ENCODE data around the gene LRSAM1. TPM values are rescaled to one million over a fixed set of nuclear protein-coding genes. Genes with fewer than 3 reads are reported as not detected.

LRSAM1 gene
- total and polyA plus RNA-seq, 9 donors, result 9.0 to 28.5 (median 17.4) TPM

DNA sequence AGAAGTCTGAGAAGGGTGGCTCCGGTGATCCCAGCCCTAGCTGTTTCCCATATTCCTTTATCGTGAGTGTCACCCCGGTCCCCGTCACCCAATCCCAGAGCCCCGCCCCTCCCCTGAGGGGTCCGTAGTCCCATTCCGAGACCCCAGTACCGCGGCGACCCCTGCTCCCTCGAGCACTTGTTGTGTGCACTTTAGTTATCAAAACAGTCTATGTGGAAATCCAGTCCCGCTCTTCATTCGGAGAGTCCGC lies 223 bp downstream of the LRSAM1 start:
- no peaks in the 10 kb centered on the region for H3K36me3 ChIP-seq
- peaks cover 12% of the 10 kb centered on the region for H3K4me1 ChIP-seq (ENCODE audit: insufficient read depth)
- no peak for DNase-seq
- no peaks in the 10 kb centered on the region for H3K9me3 ChIP-seq
- no peaks in the 10 kb centered on the region for H3K27me3 ChIP-seq
- H3K4me3 ChIP-seq, result peak overlapping the region; percentile 85
- H3K27ac ChIP-seq, result peak overlapping the region; percentile 79 to 85
- TF ChIP-seq, protein P1, sequence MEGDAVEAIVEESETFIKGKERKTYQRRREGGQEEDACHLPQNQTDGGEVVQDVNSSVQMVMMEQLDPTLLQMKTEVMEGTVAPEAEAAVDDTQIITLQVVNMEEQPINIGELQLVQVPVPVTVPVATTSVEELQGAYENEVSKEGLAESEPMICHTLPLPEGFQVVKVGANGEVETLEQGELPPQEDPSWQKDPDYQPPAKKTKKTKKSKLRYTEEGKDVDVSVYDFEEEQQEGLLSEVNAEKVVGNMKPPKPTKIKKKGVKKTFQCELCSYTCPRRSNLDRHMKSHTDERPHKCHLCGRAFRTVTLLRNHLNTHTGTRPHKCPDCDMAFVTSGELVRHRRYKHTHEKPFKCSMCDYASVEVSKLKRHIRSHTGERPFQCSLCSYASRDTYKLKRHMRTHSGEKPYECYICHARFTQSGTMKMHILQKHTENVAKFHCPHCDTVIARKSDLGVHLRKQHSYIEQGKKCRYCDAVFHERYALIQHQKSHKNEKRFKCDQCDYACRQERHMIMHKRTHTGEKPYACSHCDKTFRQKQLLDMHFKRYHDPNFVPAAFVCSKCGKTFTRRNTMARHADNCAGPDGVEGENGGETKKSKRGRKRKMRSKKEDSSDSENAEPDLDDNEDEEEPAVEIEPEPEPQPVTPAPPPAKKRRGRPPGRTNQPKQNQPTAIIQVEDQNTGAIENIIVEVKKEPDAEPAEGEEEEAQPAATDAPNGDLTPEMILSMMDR (IDR thresholded peaks at IDR 0.05), result no peak
- intact Hi-C loops (cut with DNase I), result loop anchor here in 1 of 4 donors (5.0 kb wide), 1 partner anchor 136 kb away; no protein-coding TSS in a partner anchor
- WGBS, 3 donors, result 0 to 1% (median 0%) methylated on average over 14 of the region's 14 CpGs

DNA sequence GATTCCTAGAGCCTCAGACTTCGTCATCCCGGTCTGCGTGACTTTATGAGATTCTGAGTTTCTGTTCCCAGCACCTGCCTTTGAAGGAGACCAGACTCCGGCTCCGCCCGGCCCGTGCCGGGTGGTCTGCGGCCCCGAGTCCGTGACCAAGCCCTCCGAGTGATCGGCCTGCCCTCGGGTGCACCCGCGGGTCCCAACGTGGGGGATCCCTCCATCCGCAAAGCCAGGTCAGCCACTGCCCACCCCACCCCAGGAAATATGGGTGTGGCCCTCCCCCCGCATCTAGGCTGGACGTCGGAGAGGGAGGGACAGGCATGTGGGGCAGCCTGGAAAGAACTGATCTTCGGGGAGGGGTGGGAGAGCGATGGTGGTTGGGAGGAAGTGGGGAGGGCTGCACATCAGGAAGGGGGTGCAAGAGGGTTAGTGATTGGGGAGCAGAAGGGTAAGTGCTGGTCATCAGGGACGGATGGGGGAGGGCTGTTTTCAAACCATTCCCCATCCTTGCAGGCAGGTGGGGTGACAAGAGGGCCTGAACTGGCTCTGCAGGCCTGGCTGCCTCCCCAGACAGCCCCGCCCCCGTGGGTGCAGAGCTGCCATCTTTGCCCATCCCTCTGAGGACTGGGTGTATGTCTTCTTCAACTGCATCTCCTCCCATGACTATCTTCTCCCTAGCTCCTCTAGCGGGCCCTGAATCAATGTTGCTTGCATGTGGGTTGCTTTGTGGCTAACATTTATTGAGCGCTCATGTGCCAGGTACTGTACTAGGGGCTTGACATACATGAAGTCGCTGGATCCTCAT lies 747 bp downstream of the LRSAM1 start:
- TF ChIP-seq EP300 (IDR thresholded peaks at IDR 0.05) (no peak), POLR2A (IDR thresholded peaks at IDR 0.05) (no peak)
- TF ChIP-seq, protein P1 (IDR thresholded peaks at IDR 0.05), result no peak
- peak; percentile 51 to 72 (median 69) for DNase-seq
- Histone ChIP-seq H3K27me3 (no peaks in the 10 kb centered on the region), H3K9me3 (no peaks in the 10 kb centered on the region), H3K4me3 (peak overlapping the region; percentile 85), H3K27ac (peak overlapping the region; percentile 79 to 85), H3K4me1 (ENCODE audit: insufficient read depth) (peaks cover 12% of the 10 kb centered on the region), H3K36me3 (no peaks in the 10 kb centered on the region)
- intact Hi-C loops (cut with DNase I), result loop anchor here in 1 of 4 donors (5.0 kb wide), 1 partner anchor 135 kb away; no protein-coding TSS in a partner anchor
- 9 to 12% (median 11%) methylated on average over 29 of the region's 29 CpGs for WGBS, 3 donors

DNA sequence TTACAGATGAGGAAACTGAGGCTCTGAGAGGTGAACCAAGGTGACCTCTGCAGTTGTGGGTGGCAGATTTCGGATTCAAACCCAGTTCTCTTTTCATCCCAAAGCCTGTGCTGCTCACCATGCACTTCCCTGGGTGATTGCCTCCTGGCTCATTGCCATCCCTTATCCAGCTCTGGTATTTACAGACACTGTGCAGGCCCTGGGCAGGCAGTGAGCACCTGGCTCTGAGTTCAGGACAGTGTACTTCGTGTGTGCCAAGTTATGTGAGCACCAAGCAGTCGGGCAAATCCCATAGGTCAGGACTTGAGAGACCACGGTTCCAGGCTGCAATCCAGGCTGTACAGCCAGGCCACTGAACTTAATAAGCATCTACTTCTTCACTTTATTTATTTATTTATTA lies 1.4 kb downstream of the LRSAM1 start:
- WGBS, 3 donors, result 60 to 67% (median 63%) methylated on average over 4 of the region's 4 CpGs
- intact Hi-C loops (cut with DNase I), result loop anchor here in 1 of 4 donors (5.0 kb wide), 1 partner anchor 135 kb away; no protein-coding TSS in a partner anchor
- H3K27ac ChIP-seq, result no peak overlapping the region
- no peak overlapping the region for H3K4me3 ChIP-seq
- no peaks in the 10 kb centered on the region for H3K36me3 ChIP-seq
- no peaks in the 10 kb centered on the region for H3K27me3 ChIP-seq
- H3K9me3 ChIP-seq, result no peaks in the 10 kb centered on the region
- peaks cover 12% of the 10 kb centered on the region for H3K4me1 ChIP-seq (ENCODE audit: insufficient read depth)
- no peak for TF ChIP-seq POLR2A (IDR thresholded peaks at IDR 0.05)
- no peak for TF ChIP-seq EP300 (IDR thresholded peaks at IDR 0.05)
- TF ChIP-seq, protein P1 (IDR thresholded peaks at IDR 0.05), result no peak
- peak in 4 of 5 donors; percentile 43 to 65 (median 50) for DNase-seq

- WGBS, 3 donors, result 74 to 77% (median 74%) methylated on average over 6 of the region's 6 CpGs
- H3K27ac ChIP-seq, result no peak overlapping the region
- no peaks in the 10 kb centered on the region for H3K27me3 ChIP-seq
- intact Hi-C loops (cut with DNase I), result no loop called here
- no peaks in the 10 kb centered on the region for H3K9me3 ChIP-seq
- DNase-seq, result no peak
- H3K4me1 ChIP-seq (ENCODE audit: insufficient read depth), result peaks cover 7% of the 10 kb centered on the region
- no peak overlapping the region for H3K4me3 ChIP-seq
- no peak for TF ChIP-seq POLR2A (IDR thresholded peaks at IDR 0.05)
- TF ChIP-seq, protein P1 (IDR thresholded peaks at IDR 0.05), result no peak
- TF ChIP-seq EP300 (IDR thresholded peaks at IDR 0.05), result no peak
- H3K36me3 ChIP-seq, result no peaks in the 10 kb centered on the region
Measured at GRCh38 chr9:127455324-127455992, 4.1 kb downstream of the LRSAM1 start.
